Activated CD4-positive, alpha-beta T cell treated with anti-CD3 and anti-CD28 coated beads, Interleukin-2, amount 50 U/mL, for 24 hours (primary cell): ENCODE measurements around the gene TAS2R46.
"Not testable (repeated sequence)": the region's sequence is repeated elsewhere in the genome, so short reads cannot be mapped to it uniquely, and the experiment has no call there.

Experiments used
- DNase-seq, 2 donors: peaks; one replicate each; pipeline ENCODE4 v3.0.0-alpha.2; 2020; ENCODE audit warnings: low read depth in 1 of 2, low spot score in 1 of 2

The TAS2R46 gene, protein sequence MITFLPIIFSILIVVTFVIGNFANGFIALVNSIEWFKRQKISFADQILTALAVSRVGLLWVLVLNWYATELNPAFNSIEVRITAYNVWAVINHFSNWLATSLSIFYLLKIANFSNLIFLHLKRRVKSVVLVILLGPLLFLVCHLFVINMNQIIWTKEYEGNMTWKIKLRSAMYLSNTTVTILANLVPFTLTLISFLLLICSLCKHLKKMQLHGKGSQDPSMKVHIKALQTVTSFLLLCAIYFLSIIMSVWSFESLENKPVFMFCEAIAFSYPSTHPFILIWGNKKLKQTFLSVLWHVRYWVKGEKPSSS

GRCh38 chr12:11062194-11062593 is at the start of gene TAS2R46:
Gene TAS2R46, minus strand, starts transcription at chr12:11062294. Its CDS starts 0 bp downstream, at chr12:11062294.
- DNase-seq = not testable (repeated sequence)

- DNase-seq = not testable (repeated sequence)
Observed at GRCh38 chr12:11111213-11111612, 49.1 kb upstream of the TAS2R46 start.

- DNase-seq = no peak
Observed at GRCh38 chr12:11108862-11109261, 46.8 kb upstream of the TAS2R46 start.

GRCh38 chr12:11107719-11108118 is 45.6 kb upstream of the TAS2R46 start:
- no peak for DNase-seq

DNA sequence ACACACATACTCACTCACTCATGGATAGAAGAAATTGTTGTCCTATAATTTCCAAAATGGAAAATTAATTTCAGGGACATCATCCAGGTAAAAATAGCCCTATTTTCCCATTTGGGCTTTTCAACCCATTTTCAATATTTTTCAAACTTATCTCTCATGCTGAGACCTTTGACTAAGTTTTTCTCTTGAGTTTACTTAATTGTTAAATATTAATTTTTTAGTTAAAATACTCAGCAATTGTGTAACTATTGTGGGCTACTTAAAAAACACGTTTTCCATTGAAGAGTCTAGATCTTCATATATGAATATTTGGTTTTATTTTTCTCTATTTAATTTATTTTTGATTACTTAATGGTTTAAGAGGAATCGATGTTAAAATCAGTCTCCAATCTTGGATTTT is 44.2 kb upstream of the TAS2R46 start:
- DNase-seq = no peak

DNA sequence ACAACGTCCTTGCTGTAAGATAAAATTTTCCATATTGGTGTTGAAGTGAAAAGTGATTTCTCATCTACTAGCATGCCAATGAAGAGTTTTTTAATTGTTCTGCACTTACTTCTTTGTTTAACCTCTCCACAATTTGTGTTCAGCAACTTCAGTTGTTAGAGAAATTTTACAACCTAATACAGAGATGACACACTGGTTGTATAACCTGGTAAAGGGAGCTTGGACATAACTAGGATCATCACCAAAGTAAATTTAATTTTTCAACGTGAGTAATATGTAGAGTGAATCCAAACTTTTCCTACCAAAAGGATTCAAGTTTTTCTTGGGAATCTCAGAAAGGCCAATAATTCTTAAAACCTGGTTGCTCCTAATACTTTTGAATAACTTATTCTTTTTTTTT is 43.5 kb upstream of the TAS2R46 start:
- no peak for DNase-seq

DNA sequence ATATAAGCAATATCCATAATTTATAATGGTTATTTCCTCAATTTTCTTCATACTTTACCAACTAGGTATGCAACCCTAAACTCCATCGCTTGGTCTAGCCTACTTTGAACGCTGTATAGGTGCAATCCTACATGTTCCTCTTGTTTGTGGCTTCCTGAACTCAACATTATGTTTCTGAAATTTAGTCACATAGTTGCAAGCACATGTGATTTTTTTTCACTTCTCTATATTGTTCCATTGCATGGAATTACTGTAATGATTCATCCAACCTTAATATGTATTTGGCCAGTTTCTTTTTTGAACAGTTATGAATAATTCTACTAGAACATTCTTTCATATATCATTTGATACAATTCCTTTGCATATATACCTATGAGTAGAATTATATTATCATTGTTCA is 32.8 kb upstream of the TAS2R46 start:
- DNase-seq = not testable (repeated sequence)

DNA sequence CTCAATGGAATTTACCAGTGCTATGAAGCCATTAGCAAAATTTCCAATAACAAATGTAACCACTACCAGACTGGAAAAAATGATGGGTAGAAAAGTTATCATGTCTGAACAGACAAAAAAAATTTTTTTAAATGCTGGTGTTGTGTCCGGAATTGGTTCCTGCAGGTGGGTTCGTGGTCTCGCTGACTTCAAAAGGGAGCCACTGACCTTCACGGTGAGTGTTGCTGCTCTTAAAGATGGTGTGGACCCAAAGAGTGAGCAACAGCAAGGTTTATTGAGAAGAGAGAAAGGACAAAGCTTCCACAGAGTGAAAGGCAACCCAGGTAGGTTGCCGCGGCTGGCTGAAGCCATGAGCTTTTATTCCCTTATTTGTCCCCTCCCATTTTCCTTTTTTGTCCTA is 30.0 kb upstream of the TAS2R46 start, which contains the start of gene TAS2R43:
TAS2R43 (minus strand) TSS at position 186 of the 400 bp plus-strand sequence; CDS start at position 102, 84 bp downstream.
- DNase-seq = no peak

DNA sequence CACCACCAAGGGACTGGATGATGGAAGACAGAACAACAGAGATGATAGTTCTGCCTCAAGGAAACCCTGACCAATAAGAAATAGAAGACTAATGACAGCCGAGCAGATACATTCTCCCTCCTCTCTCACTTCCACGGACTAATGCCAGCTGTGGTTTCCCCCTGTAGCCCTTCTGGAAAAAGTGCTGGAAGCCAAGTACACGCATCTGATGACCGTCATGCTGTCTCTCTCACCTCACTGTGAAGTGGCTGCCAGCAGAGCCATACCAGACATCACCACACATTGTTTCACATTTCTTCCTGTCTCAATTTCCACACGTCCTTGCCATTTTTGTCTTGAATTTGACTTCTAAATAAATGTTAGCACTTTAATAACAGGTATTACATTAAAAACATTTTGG is 27.2 kb upstream of the TAS2R46 start:
- no peak for DNase-seq

GRCh38 chr12:11085419-11085818 is 23.3 kb upstream of the TAS2R46 start:
- peak in 1 of 2 donors; percentile 44 for DNase-seq

DNA sequence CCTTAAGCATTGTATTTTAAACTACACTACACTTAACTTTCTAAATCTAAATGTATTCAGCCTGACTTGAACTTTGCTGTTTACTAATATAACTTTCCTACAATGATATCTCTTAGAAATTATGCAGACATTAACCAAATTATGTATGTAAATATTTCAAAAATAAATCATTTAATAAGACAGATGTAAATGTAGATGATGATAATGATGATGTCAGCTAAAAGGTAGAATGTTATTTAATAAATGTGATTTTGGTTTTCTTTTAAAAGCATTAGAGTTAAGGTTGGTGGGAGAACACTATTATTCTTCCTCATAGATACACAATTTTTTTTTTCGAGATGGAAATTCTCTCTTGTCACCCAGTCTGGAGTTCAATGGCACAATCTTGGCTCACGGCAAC is 19.9 kb upstream of the TAS2R46 start:
- DNase-seq = no peak

- no peak for DNase-seq
Observed at GRCh38 chr12:11078246-11078645, 16.2 kb upstream of the TAS2R46 start.

- DNase-seq = no peak
Observed at GRCh38 chr12:11075642-11076041, 13.5 kb upstream of the TAS2R46 start.

GRCh38 chr12:11071414-11071813 is 9.3 kb upstream of the TAS2R46 start:
- no peak for DNase-seq

DNA sequence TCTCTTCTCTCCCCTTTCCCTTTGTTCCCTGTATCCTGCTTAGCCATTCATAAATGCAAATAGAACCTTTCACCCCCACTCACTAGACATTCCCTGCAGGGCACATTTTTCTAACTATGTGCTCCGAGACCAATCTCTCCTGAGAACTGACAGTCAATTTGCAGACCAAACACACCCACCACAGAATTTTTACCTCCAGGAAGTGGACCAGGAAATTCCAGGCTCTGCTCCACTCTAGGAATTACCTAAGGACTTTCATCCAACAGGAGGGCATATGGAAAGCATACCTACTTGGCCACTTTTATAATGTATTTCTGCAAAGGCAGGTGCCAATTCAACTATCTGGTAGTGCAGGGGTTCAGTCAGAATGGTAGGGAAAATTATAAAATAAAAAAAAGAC is 8.9 kb upstream of the TAS2R46 start:
- no peak for DNase-seq

DNA sequence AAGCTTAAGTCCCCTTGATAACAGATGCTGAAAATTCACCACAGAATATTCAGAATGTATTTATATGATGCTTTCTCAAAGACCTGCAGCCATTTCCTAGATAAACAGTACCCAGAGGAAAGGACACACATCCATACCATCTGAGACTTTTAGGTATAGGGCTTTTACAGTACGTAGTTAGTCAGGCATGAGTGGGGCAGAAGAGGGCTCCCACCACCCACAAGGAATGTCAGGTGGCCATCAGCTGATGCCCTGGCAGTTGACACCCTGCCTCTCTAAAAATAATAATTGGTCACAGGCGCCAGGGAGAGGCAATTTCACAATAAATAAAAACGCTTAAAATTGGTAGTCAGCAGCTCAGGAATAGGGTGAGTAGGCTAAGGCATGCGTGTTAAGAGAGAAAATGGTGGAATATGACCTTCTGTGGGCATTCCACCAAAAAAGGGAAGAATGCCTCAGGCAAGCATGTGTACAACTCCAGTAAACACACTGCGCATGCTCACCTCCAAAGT is 7.8 kb upstream of the TAS2R46 start:
- no peak for DNase-seq

DNA sequence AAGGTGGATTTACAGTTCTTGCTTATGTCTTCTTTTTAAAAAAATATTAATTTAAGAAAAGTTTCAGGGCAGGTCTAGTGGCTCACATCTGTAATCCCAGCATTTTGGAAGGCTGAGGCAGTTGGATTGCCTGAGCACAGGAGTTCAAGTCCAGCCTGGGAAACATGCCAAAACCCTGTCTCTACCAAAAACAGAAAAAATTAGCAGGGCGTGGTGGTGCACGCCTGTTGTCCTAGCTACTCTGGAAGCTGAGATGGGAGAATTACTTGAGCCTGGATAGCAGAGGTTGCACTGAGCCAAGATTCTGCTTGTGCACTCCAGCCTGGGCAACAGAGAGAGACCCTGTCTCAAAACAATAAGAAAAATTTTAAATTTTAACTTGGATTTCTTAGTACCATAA is 5.4 kb upstream of the TAS2R46 start:
- no peak for DNase-seq

DNA sequence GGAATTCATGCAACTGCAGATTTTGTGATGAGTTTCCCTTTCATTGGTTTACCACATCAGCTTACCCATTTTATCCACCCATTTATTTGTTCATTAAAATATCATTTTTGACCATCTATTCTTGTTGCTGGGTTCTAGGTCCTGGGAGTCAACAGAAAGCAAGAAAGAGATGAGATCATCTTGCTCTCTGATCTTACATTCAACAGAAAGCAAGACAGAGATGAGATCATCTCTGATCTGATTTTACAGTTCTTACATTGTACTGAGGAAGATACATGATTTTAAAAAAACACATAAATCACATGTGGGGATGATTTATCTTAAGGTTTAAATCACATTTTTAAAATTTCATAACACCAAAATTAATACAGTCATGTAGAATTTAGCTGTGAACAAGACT is 2.3 kb downstream of the TAS2R46 start:
- DNase-seq = no peak

GRCh38 chr12:11059041-11059440 is 3.1 kb downstream of the TAS2R46 start:
- DNase-seq = no peak

GRCh38 chr12:11055306-11055705 is 6.8 kb downstream of the TAS2R46 start:
- DNase-seq = no peak

GRCh38 chr12:11049806-11050531 is 12.1 kb downstream of the TAS2R46 start:
- not testable (repeated sequence) for DNase-seq

DNA sequence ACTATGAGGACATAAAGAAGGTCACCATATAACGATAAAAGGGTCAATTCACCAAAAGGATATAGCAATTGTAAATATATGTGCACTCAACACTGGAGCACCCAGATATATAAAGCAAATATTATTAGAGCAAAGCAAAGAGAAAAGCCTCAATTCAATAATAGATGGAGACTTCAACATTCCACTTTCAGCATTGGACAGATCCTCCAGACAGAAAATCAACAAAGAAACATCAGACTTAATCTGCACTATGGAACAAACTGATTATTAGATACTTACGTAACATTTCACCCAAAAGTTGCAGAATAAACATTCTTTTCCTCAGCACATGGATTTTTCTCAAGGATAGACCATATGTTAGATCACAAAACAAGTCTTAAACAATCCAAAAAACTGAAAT is 20.7 kb downstream of the TAS2R46 start:
- DNase-seq = not testable (repeated sequence)
